Ishikawa (cell line): ENCODE results near the gene OR10P1.

ENCODE experiments used
- CEBPB ChIP-seq: IDR thresholded peaks from 2 replicates; pipeline ENCODE4 v1.6.1; 2012
- CREB1 ChIP-seq: IDR thresholded peaks from 2 replicates; pipeline ENCODE4 v1.6.1; 2012; ENCODE audit warnings: low read depth
- EGR1 ChIP-seq: IDR thresholded peaks from 2 replicates; pipeline ENCODE4 v1.6.1; 2012
- EP300 ChIP-seq: IDR thresholded peaks from 2 replicates; pipeline ENCODE4 v1.6.1; 2012; ENCODE audit warnings: borderline replicate concordance
- FOXM1 ChIP-seq: IDR thresholded peaks from 2 replicates; pipeline ENCODE4 v1.6.1; 2012; ENCODE audit warnings: low read depth, borderline replicate concordance
- MAX ChIP-seq: IDR thresholded peaks from 2 replicates; pipeline ENCODE4 v1.6.1; 2012
- NFIC ChIP-seq: IDR thresholded peaks from 2 replicates; pipeline ENCODE4 v1.6.1; 2012
- RAD21 ChIP-seq: IDR thresholded peaks from 2 replicates; pipeline ENCODE4 v1.6.1; 2012; ENCODE audit warnings: low read depth
- TAF1 ChIP-seq: IDR thresholded peaks from 2 replicates; pipeline ENCODE4 v1.6.1; 2012; ENCODE audit warnings: low read depth, mild to moderate bottlenecking
- TCF12 ChIP-seq: IDR thresholded peaks from 2 replicates; pipeline ENCODE4 v1.6.1; 2012; ENCODE audit warnings: low read depth
- TEAD4 ChIP-seq: IDR thresholded peaks from 2 replicates; pipeline ENCODE4 v1.6.1; 2012
- USF1 ChIP-seq: IDR thresholded peaks from 2 replicates; pipeline ENCODE4 v1.6.1; 2012
- YY1 ChIP-seq: IDR thresholded peaks from 2 replicates; pipeline ENCODE4 v1.6.1; 2012; ENCODE audit warnings: low read depth
- ZBTB7A ChIP-seq: IDR thresholded peaks from 2 replicates; pipeline ENCODE4 v1.6.1; 2012; ENCODE audit warnings: low read depth
- TF ChIP-seq, protein P1 (sequence below): IDR thresholded peaks from 2 replicates; pipeline ENCODE4 v1.6.1; 2012; ENCODE audit warnings: low read depth, mild to moderate bottlenecking

OR10P1 gene

GRCh38 chr12:55636853-55637252 is at the start of gene OR10P1:
Gene OR10P1 (plus strand): TSS chr12:55636892. CDS start chr12:55636892, 0 bp downstream.
- TF ChIP-seq FOXM1 (no peak), EGR1 (no peak), MAX (no peak), TCF12 (no peak), USF1 (no peak), ZBTB7A (no peak), EP300 (no peak), CEBPB (no peak), RAD21 (no peak)
- TF ChIP-seq, protein P1, sequence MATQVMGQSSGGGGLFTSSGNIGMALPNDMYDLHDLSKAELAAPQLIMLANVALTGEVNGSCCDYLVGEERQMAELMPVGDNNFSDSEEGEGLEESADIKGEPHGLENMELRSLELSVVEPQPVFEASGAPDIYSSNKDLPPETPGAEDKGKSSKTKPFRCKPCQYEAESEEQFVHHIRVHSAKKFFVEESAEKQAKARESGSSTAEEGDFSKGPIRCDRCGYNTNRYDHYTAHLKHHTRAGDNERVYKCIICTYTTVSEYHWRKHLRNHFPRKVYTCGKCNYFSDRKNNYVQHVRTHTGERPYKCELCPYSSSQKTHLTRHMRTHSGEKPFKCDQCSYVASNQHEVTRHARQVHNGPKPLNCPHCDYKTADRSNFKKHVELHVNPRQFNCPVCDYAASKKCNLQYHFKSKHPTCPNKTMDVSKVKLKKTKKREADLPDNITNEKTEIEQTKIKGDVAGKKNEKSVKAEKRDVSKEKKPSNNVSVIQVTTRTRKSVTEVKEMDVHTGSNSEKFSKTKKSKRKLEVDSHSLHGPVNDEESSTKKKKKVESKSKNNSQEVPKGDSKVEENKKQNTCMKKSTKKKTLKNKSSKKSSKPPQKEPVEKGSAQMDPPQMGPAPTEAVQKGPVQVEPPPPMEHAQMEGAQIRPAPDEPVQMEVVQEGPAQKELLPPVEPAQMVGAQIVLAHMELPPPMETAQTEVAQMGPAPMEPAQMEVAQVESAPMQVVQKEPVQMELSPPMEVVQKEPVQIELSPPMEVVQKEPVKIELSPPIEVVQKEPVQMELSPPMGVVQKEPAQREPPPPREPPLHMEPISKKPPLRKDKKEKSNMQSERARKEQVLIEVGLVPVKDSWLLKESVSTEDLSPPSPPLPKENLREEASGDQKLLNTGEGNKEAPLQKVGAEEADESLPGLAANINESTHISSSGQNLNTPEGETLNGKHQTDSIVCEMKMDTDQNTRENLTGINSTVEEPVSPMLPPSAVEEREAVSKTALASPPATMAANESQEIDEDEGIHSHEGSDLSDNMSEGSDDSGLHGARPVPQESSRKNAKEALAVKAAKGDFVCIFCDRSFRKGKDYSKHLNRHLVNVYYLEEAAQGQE, result no peak

DNA sequence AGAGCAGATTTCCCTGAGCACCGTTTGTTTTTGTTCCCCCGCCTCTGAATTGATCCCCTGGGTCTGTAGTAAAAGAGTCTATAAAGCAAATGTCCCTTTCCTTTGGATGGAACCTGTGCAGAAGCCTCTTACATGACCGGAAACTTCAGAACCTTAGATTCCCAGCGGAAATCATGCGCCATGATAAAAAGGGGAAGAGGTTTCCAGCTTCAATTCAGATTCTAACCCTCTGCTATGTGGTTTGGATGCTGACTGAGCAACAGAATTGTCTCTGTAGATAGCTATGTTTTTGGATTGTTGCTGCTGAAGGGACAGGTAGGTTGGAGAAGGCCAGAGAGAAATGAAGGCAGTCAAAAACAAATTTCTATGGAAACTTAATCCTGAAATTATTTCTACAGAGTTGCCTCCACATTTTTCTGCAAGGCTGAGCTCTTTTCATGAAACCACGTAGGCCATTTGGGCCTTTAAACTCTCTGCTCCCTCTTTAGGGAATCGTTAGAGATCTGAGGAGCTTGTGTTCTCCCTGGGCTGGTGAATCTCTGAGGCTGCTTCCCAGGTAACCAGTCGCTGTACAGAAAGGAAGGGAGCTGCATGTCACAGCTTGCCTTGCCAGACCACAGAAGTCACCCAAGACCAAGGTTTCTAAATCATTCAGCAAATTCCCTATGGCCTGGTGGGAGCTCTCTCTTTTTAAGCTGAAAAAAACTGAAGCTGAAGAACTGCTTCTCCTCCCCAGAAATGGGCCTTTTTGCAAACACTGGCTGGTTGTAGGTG is 28.7 kb upstream of the OR10P1 start:
- no peak for TF ChIP-seq NFIC
- TF ChIP-seq MAX, result no peak
- TF ChIP-seq CEBPB, result no peak
- TF ChIP-seq RAD21, result no peak
- no peak for TF ChIP-seq ZBTB7A
- no peak for TF ChIP-seq TEAD4
- TF ChIP-seq EP300, result no peak
- TF ChIP-seq TCF12, result no peak
- TF ChIP-seq, protein P1, result no peak

GRCh38 chr12:55610598-55610997 is 26.1 kb upstream of the OR10P1 start:
- TF ChIP-seq EP300 (no peak), TAF1 (no peak), FOXM1 (no peak), MAX (no peak), NFIC (no peak), CEBPB (no peak), TCF12 (no peak), ZBTB7A (no peak), EGR1 (no peak), TEAD4 (no peak), CREB1 (no peak), USF1 (no peak), RAD21 (no peak), YY1 (no peak)
- TF ChIP-seq, protein P1, result no peak

DNA sequence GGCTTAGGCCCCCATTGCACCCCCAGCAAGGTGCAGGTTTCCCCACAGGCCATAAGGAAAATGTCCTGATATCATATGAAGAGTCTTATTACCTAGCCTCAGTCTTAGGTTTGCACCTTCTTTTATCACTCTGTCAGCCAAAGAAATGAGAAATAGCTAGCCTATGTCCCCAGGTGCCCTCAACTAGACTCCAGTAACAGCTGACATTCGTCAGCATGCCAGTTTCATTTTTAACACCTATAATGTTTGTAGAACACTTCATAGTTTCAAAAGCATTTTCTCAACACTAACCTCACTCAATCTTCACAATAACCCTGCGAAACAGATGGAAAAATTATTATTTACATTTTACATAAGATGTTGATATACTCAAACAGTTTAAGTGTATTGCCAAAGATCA is 24.0 kb upstream of the OR10P1 start:
- TF ChIP-seq EP300 (no peak), TAF1 (no peak), CREB1 (no peak), NFIC (no peak), YY1 (no peak), MAX (no peak), RAD21 (no peak), USF1 (no peak)
- TF ChIP-seq, protein P1, result no peak
